Activated CD4-positive, alpha-beta T cell treated with anti-CD3 and anti-CD28 coated beads, Interleukin-2, amount 50 U/mL, for 4 hours (primary cell): Measurements from ENCODE around the gene TNFRSF6B.
"Not testable (repeated sequence)": the region's sequence is repeated elsewhere in the genome, so short reads cannot be mapped to it uniquely, and the experiment has no call there.

Experiments used
- DNase-seq, 2 experiments: peaks; one replicate each; pipeline ENCODE4 v3.0.0-alpha.2; 2020

Gene TNFRSF6B

GRCh38 chr20:63696628-63697356, at the start of gene TNFRSF6B:
Gene TNFRSF6B, plus strand, starts transcription at chr20:63696652. Its CDS starts 116 bp downstream, at chr20:63696768.
- DNase-seq: peak in 1 of 2 experiments; percentile 22

- DNase-seq: no peak
These were observed 48.3 kb upstream of the TNFRSF6B start for GRCh38 chr20:63648190-63648589.

- no peak for DNase-seq
These were observed 47.4 kb upstream of the TNFRSF6B start for GRCh38 chr20:63648895-63649589.

GRCh38 chr20:63650486-63650885, 46.0 kb upstream of the TNFRSF6B start:
- not testable (repeated sequence) for DNase-seq

- DNase-seq: no peak
These were observed 44.6 kb upstream of the TNFRSF6B start for GRCh38 chr20:63651942-63652191.

GRCh38 chr20:63652192-63652980, 44.1 kb upstream of the TNFRSF6B start:
- DNase-seq: peak; percentile 50

GRCh38 chr20:63653041-63653973, 43.1 kb upstream of the TNFRSF6B start, which contains the start of gene STMN3:
Gene STMN3, minus strand, starts transcription at chr20:63653424. Its CDS starts 79 bp downstream, at chr20:63653345.
- peak; percentile 61 to 67 for DNase-seq

GRCh38 chr20:63653974-63654668, 42.3 kb upstream of the TNFRSF6B start:
- DNase-seq: no peak

GRCh38 chr20:63655249-63655648, 41.2 kb upstream of the TNFRSF6B start:
- no peak for DNase-seq

GRCh38 chr20:63656451-63656850, 40.0 kb upstream of the TNFRSF6B start:
- DNase-seq: no peak

- no peak for DNase-seq
These were observed 39.1 kb upstream of the TNFRSF6B start for GRCh38 chr20:63657260-63657936.

- DNase-seq: peak; percentile 80 to 85
These were observed 38.3 kb upstream of the TNFRSF6B start, which contains the start of gene RTEL1 for GRCh38 chr20:63657937-63658748. Gene RTEL1, plus strand, starts transcription at chr20:63658312. Its CDS starts 1,091 bp downstream, at chr20:63659403.

- DNase-seq: no peak
These were observed 37.7 kb upstream of the TNFRSF6B start for GRCh38 chr20:63658749-63659187.

- no peak for DNase-seq
These were observed 37.1 kb upstream of the TNFRSF6B start for GRCh38 chr20:63659370-63659769.

GRCh38 chr20:63660174-63660573, 36.3 kb upstream of the TNFRSF6B start:
- DNase-seq: not testable (repeated sequence)

GRCh38 chr20:63660622-63661021, 35.8 kb upstream of the TNFRSF6B start:
- DNase-seq: no peak

GRCh38 chr20:63661108-63661507, 35.3 kb upstream of the TNFRSF6B start:
- DNase-seq: no peak

GRCh38 chr20:63661959-63662812, 34.3 kb upstream of the TNFRSF6B start:
- DNase-seq: no peak

GRCh38 chr20:63662813-63663189, 33.7 kb upstream of the TNFRSF6B start:
- DNase-seq: no peak
